Vagina (tissue), 2 donors: ENCODE data around the gene C1QTNF12.

Experiments used
- POLR2A ChIP-seq, 2 donors: fragments of 450-650 bp; IDR thresholded peaks; one replicate each; pipeline ENCODE4 v1.6.1; 2017; ENCODE audit warnings: antibody characterized with exemption in 2 of 2, mild to moderate bottlenecking in 2 of 2, moderate library complexity in 2 of 2
- POLR2AphosphoS5 ChIP-seq, 2 donors: sonication (generic); formaldehyde crosslinking; IDR thresholded peaks; one replicate each; pipeline ENCODE4 v1.9.0; 2017; ENCODE audit warnings: antibody characterized with exemption in 2 of 2, mild to moderate bottlenecking in 2 of 2, low read depth in 1 of 2; ENCODE audit not compliant: insufficient read depth in 1 of 2
- TF ChIP-seq, protein P1 (sequence below), 3 experiments: fragments of 450-650 bp in 2 of 3; fragments of 200-600 bp in 1 of 3; sonication (generic) in 1 of 3; IDR thresholded peaks; one replicate each; pipeline ENCODE4 v1.5.1; 2017 to 2019; ENCODE audit warnings: antibody characterized with exemption in 3 of 3, mild to moderate bottlenecking in 2 of 3, moderate library complexity in 2 of 3

DNA sequence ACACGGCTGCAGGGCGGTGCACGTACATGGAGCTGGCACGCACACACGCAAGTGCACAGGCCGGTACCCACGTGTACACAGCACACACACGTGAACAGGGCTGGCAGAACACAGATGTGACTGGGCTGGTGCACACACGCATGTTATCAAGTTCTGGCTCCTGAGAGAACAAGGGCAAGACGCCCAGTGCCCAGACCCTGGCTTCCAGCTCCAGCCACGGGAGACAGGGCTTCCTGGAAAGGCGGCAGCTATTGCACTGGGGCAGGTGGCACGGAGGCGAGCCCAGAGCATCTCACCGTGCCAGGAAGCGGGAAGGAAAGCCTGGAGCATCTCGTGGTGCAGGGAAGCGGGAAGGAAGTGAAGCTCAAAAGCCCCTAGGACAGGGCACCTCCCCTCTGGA, 20.6 kb downstream of the C1QTNF12 start:
- TF ChIP-seq, protein P1, sequence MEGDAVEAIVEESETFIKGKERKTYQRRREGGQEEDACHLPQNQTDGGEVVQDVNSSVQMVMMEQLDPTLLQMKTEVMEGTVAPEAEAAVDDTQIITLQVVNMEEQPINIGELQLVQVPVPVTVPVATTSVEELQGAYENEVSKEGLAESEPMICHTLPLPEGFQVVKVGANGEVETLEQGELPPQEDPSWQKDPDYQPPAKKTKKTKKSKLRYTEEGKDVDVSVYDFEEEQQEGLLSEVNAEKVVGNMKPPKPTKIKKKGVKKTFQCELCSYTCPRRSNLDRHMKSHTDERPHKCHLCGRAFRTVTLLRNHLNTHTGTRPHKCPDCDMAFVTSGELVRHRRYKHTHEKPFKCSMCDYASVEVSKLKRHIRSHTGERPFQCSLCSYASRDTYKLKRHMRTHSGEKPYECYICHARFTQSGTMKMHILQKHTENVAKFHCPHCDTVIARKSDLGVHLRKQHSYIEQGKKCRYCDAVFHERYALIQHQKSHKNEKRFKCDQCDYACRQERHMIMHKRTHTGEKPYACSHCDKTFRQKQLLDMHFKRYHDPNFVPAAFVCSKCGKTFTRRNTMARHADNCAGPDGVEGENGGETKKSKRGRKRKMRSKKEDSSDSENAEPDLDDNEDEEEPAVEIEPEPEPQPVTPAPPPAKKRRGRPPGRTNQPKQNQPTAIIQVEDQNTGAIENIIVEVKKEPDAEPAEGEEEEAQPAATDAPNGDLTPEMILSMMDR (IDR thresholded peaks at IDR 0.05), result no peak
- TF ChIP-seq POLR2A (IDR thresholded peaks at IDR 0.05) (no peak), POLR2AphosphoS5 (IDR thresholded peaks at IDR 0.05; ENCODE audit: insufficient read depth in 1 of 2, low read depth in 1 of 2) (no peak)
